HG03460 (cell line): ENCODE measurements around the gene ITPR1.

Experiments used
- ATAC-seq: cut with Tn5 transposase; IDR thresholded peaks from one replicate; pipeline ENCODE4 v1.9.1; 2021; ENCODE audit not compliant: unreplicated experiment

The ITPR1 gene

GRCh38 chr3:4837374-4837930, 344.3 kb downstream of the ITPR1 start:
- no peak for ATAC-seq

- peak; percentile 78 for ATAC-seq
Measured at GRCh38 chr3:4838621-4839022, 345.5 kb downstream of the ITPR1 start.

GRCh38 chr3:4839278-4839677, 346.1 kb downstream of the ITPR1 start:
- ATAC-seq = no peak

GRCh38 chr3:4841225-4841624, 348.1 kb downstream of the ITPR1 start:
- no peak for ATAC-seq

GRCh38 chr3:4841776-4842440, 348.8 kb downstream of the ITPR1 start:
- ATAC-seq = no peak

- ATAC-seq = no peak
Measured at GRCh38 chr3:4843619-4844018, 350.5 kb downstream of the ITPR1 start.

- peak; percentile 72 for ATAC-seq
Measured at GRCh38 chr3:4845882-4846281, 352.7 kb downstream of the ITPR1 start.

- no peak for ATAC-seq
Measured at GRCh38 chr3:4846543-4846942, 353.4 kb downstream of the ITPR1 start.

- no peak for ATAC-seq
Measured at GRCh38 chr3:4848176-4848825, 355.2 kb downstream of the ITPR1 start.

GRCh38 chr3:4849136-4849535, 356.0 kb downstream of the ITPR1 start:
- no peak for ATAC-seq

GRCh38 chr3:4849739-4850138, 356.6 kb downstream of the ITPR1 start:
- ATAC-seq = no peak

- ATAC-seq = peak; percentile 54
Measured at GRCh38 chr3:4850211-4850927, 357.2 kb downstream of the ITPR1 start.

GRCh38 chr3:4850928-4851265, 357.7 kb downstream of the ITPR1 start:
- peak; percentile 47 for ATAC-seq

- ATAC-seq = no peak
Measured at GRCh38 chr3:4852780-4853748, 359.9 kb downstream of the ITPR1 start.

GRCh38 chr3:4853749-4854140, 360.6 kb downstream of the ITPR1 start:
- no peak for ATAC-seq

GRCh38 chr3:4855676-4856075, 362.5 kb downstream of the ITPR1 start:
- ATAC-seq = no peak

- ATAC-seq = no peak
Measured at GRCh38 chr3:4856136-4856535, 363.0 kb downstream of the ITPR1 start.

- ATAC-seq = no peak
Measured at GRCh38 chr3:4856564-4856963, 363.4 kb downstream of the ITPR1 start.

- no peak for ATAC-seq
Measured at GRCh38 chr3:4856986-4857385, 363.8 kb downstream of the ITPR1 start.

- ATAC-seq = no peak
Measured at GRCh38 chr3:4859788-4860187, 366.6 kb downstream of the ITPR1 start.

GRCh38 chr3:4862973-4863372, 369.8 kb downstream of the ITPR1 start:
- ATAC-seq = no peak
